BLaER1 treated with 17β-estradiol and CSF1 and Interleukin-3, amounts not matched to agents 10 nM and 100 nM (cell line): Measurements from ENCODE around the gene DDX41.

Experiments
- H3K27ac ChIP-seq, 11 experiments: shearing (Covaris generic); formaldehyde crosslinking; 2 replicates each; pipeline ENCODE4 v1.8.1; 2022
- H3K27me3 ChIP-seq, 11 experiments: shearing (Covaris generic); formaldehyde crosslinking; 2 replicates each; pipeline ENCODE4 v1.8.1; 2022
- H3K36me3 ChIP-seq, 11 experiments: shearing (Covaris generic); formaldehyde crosslinking; 2 replicates each; pipeline ENCODE4 v1.8.1; 2022
- H3K4me1 ChIP-seq, 10 experiments: shearing (Covaris generic); formaldehyde crosslinking; 2 replicates each; pipeline ENCODE4 v1.8.1; 2022
- H3K4me2 ChIP-seq, 11 experiments: shearing (Covaris generic); formaldehyde crosslinking; 2 replicates each; pipeline ENCODE4 v1.8.1; 2022
- H3K4me3 ChIP-seq, 10 experiments: shearing (Covaris generic); formaldehyde crosslinking; 2 replicates each; pipeline ENCODE4 v1.8.1; 2022
- H3K9ac ChIP-seq, 11 experiments: shearing (Covaris generic); formaldehyde crosslinking; 2 replicates each; pipeline ENCODE4 v1.8.1; 2022
- H3K9me3 ChIP-seq, 11 experiments: shearing (Covaris generic); formaldehyde crosslinking; replicated peaks in 1 of 11; 2 replicates each; pipeline ENCODE4 v1.8.1; 2022
- H4K20me1 ChIP-seq, 11 experiments: shearing (Covaris generic); formaldehyde crosslinking; 2 replicates each; pipeline ENCODE4 v1.8.1; 2022
- Cebpa-rat ChIP-seq, 11 experiments: shearing (Covaris generic); IDR thresholded peaks; 2 replicates each; pipeline ENCODE4 v1.8.1; 2022

DDX41 gene

DNA sequence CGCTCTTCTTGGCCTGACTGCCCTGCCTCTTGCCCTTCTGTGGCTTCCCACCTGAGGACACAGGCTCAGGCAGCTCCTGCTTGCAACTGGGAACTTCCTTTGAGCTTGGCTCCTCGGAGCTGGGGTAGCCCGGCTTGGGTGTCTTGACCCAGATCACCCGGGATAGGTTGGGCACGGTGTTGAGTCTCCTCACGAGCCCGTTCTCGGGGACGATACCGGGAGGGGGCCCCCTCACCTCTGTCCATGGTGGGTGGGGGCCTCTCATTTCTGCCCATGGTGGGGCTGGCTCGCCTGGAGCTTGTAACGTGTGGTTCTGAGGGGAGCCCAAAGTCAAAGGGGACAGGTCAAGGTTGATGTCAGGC, 7.8 kb upstream of the DDX41 start:
- H3K36me3 ChIP-seq: peaks cover 90 to 99% (median 98%) of the 10 kb centered on the region in 11 experiments
- no peaks in the 10 kb centered on the region for H3K27me3 ChIP-seq
- H3K27ac ChIP-seq: peak overlapping the region in 1 of 11 experiments; percentile 44; a peak in 4 of 22 replicates
- H3K4me2 ChIP-seq: no peak overlapping the region
- H3K4me1 ChIP-seq: peaks cover 19 to 36% (median 30%) of the 10 kb centered on the region in 10 experiments
- peaks cover 19 to 85% (median 36%) of the 10 kb centered on the region in 11 experiments; a peak in 13 of 22 replicates for H4K20me1 ChIP-seq
- no peaks in the 10 kb centered on the region for H3K9me3 ChIP-seq
- no peak overlapping the region for H3K4me3 ChIP-seq
- H3K9ac ChIP-seq: no peak overlapping the region
- TF ChIP-seq Cebpa-rat (IDR thresholded peaks at IDR 0.05): no peak

DNA sequence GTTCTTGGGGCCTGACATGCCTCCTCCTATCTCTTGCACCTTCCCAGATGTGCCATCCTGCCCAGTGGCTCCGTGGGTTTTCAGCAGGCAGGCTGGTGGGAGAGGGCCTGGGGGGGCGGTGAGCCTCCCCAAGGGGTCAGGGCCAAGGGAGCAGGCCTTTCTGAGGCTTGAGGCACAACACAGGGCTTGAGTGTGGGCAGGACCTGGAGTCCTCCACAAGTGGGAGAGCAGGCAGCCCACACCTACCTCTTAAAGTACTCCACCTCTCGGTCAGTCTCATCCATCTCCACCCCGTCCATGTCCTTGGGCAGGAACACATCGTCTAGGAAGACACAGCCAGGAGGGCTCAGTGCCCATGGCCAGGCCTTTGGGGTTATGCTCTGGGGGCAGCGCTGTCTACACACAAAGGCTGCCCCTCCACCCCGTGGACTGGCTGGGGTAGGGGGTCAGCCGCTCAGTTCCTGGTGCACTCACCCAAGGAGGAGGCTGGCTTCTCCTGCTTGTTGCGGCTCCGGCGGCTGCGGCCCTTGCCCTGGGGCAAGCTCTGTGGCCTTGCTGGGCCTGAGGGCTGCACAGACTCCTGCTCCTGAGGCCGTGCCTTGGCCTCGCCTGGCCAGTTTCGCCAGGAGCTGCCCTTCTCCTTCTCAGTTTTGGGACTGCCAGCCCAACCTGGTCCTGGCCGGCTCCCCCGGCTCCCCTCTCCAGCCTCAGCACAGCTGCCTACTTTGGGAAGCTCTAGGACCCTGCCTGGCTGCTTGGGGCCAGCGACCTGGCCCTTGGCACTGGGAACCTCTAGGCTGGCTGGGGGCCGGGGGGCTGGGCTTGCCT, 7.2 kb upstream of the DDX41 start:
- TF ChIP-seq Cebpa-rat (IDR thresholded peaks at IDR 0.05): no peak
- peak overlapping the region in 1 of 11 experiments; percentile 44; a peak in 4 of 22 replicates for H3K27ac ChIP-seq
- no peaks in the 10 kb centered on the region for H3K27me3 ChIP-seq
- no peak overlapping the region for H3K9ac ChIP-seq
- peaks cover 25 to 42% (median 36%) of the 10 kb centered on the region in 10 experiments for H3K4me1 ChIP-seq
- peaks cover 90 to 99% (median 98%) of the 10 kb centered on the region in 11 experiments for H3K36me3 ChIP-seq
- no peak overlapping the region for H3K4me2 ChIP-seq
- H3K9me3 ChIP-seq: no peaks in the 10 kb centered on the region
- H4K20me1 ChIP-seq: peaks cover 13 to 79% (median 32%) of the 10 kb centered on the region in 11 experiments; a peak in 13 of 22 replicates
- H3K4me3 ChIP-seq: no peak overlapping the region

DNA sequence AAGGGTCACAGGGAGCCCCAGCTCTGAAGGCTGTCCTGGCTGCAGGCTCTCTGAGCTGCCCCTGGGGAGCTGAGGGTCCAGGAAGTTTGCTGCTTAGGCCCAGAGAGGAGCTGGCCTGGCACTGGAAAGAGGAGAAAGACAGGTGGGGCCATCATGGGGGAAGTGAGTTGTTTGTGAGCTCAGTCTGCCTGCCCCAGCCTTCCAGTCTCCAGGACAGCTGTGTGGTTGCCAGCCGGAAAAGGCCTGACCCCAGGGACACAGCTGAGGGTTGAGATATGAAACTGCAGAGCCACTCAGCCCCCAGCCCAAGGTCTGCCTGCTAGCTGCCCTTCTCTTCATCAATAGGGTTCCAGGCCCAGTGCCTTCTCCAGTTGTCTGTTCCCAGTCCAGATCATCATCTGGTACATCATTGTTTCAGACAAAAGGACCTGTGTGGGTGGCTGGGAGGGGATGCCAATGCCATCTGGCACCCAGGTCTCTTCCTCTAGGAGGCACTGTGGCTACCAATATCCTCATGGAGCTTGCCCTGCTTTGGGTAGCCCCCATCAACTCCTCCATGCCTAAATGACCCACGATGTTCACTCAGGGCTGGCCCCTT, 4.3 kb upstream of the DDX41 start:
- Histone ChIP-seq H3K4me1 (peaks cover 29 to 47% (median 40%) of the 10 kb centered on the region in 10 experiments), H3K4me2 (peak overlapping the region; percentile 23 to 92 (median 83); a peak in 21 of 22 replicates), H3K9me3 (no peaks in the 10 kb centered on the region), H4K20me1 (peaks cover 6 to 57% (median 25%) of the 10 kb centered on the region in 11 experiments; a peak in 13 of 22 replicates), H3K27ac (peak overlapping the region in 10 of 11 experiments; percentile 16 to 86 (median 74); a peak in 19 of 22 replicates), H3K27me3 (no peaks in the 10 kb centered on the region), H3K4me3 (peak overlapping the region in 5 of 10 experiments; percentile 24 to 41 (median 35); a peak in 9 of 20 replicates), H3K9ac (peak overlapping the region; percentile 38 to 78 (median 64); a peak in 19 of 22 replicates), H3K36me3 (peaks cover 63 to 73% (median 71%) of the 10 kb centered on the region in 11 experiments)
- TF ChIP-seq Cebpa-rat (IDR thresholded peaks at IDR 0.05): no peak

DNA sequence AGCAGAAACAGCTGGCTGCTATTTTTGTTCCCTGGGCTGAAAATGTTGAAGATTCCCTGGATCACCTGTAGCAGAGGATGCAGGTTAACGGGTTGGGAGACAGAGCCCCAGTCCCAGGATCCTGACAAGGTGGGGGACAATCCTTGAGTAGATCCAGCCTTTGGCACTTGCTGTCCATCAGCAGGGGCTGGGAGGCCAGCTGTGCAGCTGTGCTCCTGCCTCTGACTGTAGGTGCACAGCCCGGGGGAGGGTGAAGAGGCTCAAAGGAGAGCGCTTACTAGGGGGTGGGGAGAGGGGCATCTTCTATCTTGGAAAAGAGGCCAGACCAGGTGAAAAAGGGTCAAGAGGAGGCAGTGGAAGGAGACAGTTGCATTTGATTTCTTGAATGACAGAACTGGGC, 3.5 kb upstream of the DDX41 start:
- Histone ChIP-seq H3K27ac (peak overlapping the region in 10 of 11 experiments; percentile 16 to 86 (median 74); a peak in 19 of 22 replicates), H3K4me1 (peaks cover 36 to 54% (median 47%) of the 10 kb centered on the region in 10 experiments), H4K20me1 (peaks cover 2 to 57% (median 21%) of the 10 kb centered on the region in 11 experiments; a peak in 13 of 22 replicates), H3K36me3 (peaks cover 63 to 73% (median 71%) of the 10 kb centered on the region in 11 experiments), H3K9ac (peak overlapping the region in 10 of 11 experiments; percentile 38 to 78 (median 64); a peak in 16 of 22 replicates), H3K9me3 (no peaks in the 10 kb centered on the region), H3K4me2 (peak overlapping the region in 10 of 11 experiments; percentile 74 to 92 (median 83); a peak in 19 of 22 replicates), H3K27me3 (no peaks in the 10 kb centered on the region), H3K4me3 (peak overlapping the region in 2 of 10 experiments; percentile 37 to 41; a peak in 3 of 20 replicates)
- no peak for TF ChIP-seq Cebpa-rat (IDR thresholded peaks at IDR 0.05)

DNA sequence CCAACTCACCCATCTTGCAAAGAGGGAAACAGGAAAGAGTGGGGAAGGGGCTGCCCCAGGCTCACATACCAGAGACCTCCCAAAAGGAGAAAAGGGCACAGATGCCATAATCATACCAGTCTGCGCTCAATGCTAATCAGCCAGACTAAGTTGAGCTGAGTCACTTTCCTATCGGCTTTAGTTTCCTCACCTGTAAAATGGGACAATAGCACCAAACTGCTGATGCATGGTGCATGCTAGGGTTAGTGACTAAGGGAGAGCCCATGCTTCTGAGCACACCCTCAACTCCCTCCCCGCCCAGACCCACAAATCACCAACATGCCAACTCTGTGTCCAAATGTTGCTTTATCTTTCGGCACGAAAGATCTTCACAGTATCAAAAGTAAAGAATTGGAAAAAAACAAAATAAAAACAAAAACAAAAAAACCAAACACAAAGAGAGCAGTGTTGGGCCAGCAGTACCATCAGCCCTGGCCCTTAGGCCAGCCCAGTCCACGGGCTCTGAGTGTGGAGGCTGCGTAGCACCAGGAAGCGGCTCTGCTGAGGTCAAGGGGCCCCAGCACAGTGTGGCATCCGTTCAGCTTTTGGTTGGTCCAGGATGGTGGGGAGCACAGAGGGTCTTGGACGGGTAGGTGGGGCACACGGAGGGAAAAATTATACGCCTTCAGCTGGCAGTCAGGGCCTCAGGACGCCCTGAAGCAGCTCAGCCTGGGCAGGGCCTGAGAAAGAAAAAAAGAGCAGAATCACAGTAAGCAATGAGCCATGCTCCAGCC, 2.9 kb upstream of the DDX41 start:
- Histone ChIP-seq H3K9ac (peak overlapping the region; percentile 4 to 78 (median 64); a peak in 18 of 22 replicates), H3K4me1 (peaks cover 43 to 61% (median 53%) of the 10 kb centered on the region in 10 experiments), H3K4me3 (peak overlapping the region in 5 of 10 experiments; percentile 13 to 39 (median 24); a peak in 6 of 20 replicates), H3K27ac (peak overlapping the region in 9 of 11 experiments; percentile 50 to 86 (median 76); a peak in 17 of 22 replicates), H3K27me3 (no peaks in the 10 kb centered on the region), H3K4me2 (peak overlapping the region; percentile 56 to 92 (median 83)), H4K20me1 (peaks cover 0 to 57% (median 19%) of the 10 kb centered on the region in 11 experiments; a peak in 14 of 22 replicates), H3K36me3 (peaks cover 63 to 73% (median 71%) of the 10 kb centered on the region in 11 experiments), H3K9me3 (no peaks in the 10 kb centered on the region)
- TF ChIP-seq Cebpa-rat (IDR thresholded peaks at IDR 0.05): no peak

DNA sequence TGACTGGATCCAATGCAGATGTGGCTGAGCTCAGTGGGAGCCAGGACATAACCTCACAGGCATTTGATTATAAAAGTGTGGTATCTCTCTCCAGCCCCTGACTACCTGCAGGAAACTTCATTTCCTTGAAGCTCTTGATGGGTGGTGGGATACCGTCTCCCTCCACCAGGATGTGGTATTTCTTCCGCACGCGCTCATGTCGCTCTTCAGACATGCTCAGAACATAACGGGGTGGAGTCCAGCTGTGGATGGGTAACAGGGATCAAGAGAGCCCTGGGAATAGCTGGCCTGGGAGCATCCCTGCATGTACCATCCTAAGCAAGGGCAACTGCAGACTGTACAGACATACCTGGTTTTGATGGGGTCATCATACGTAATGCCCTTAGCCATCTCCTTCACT, 1.2 kb downstream of the DDX41 start:
- H3K36me3 ChIP-seq: peaks cover 64 to 73% (median 68%) of the 10 kb centered on the region in 11 experiments
- H3K27me3 ChIP-seq: no peaks in the 10 kb centered on the region
- H3K9me3 ChIP-seq: no peaks in the 10 kb centered on the region
- peak overlapping the region in 10 of 11 experiments; percentile 72 to 100 (median 97); a peak in 20 of 22 replicates for H3K27ac ChIP-seq
- H3K4me3 ChIP-seq: peak overlapping the region; percentile 81 to 97 (median 86)
- H3K4me1 ChIP-seq: peaks cover 56 to 76% (median 74%) of the 10 kb centered on the region in 10 experiments
- H3K4me2 ChIP-seq: peak overlapping the region; percentile 86 to 100 (median 99)
- TF ChIP-seq Cebpa-rat (IDR thresholded peaks at IDR 0.05): no peak
- H3K9ac ChIP-seq: peak overlapping the region; percentile 89 to 100 (median 95)
- H4K20me1 ChIP-seq: peaks cover 0 to 40% (median 6%) of the 10 kb centered on the region in 11 experiments; a peak in 12 of 22 replicates

DNA sequence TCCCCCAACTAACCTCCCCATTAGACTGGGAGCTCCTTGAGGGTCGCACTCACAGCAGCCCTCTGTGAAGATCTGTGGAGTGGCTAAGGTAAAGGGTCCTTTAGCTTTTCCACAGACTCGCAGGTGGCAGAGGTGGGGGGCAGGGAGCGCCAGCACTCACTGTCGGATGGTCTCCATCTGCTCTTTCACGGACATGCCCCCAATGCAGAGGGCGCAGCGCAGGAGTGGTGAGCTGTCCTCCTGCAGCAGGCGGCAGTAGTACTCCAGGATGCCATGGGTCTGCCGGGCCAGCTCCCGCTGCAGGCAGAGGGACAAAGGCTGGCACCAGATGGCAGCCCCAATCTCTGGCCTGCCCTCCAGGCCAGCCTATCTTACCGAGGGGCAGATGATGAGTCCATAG, 2.2 kb downstream of the DDX41 start:
- Histone ChIP-seq H3K9ac (peak overlapping the region; percentile 25 to 100 (median 95); a peak in 20 of 22 replicates), H3K27ac (peak overlapping the region in 9 of 11 experiments; percentile 82 to 100 (median 99); a peak in 16 of 22 replicates), H3K9me3 (no peaks in the 10 kb centered on the region), H3K4me3 (peak overlapping the region in 5 of 10 experiments; percentile 81 to 97 (median 86); a peak in 7 of 20 replicates), H3K27me3 (no peaks in the 10 kb centered on the region), H4K20me1 (peaks cover 0 to 31% (median 5%) of the 10 kb centered on the region in 11 experiments; a peak in 9 of 22 replicates), H3K4me1 (peaks cover 63 to 75% (median 72%) of the 10 kb centered on the region in 10 experiments), H3K4me2 (peak overlapping the region; percentile 86 to 100 (median 99)), H3K36me3 (peaks cover 53 to 66% (median 58%) of the 10 kb centered on the region in 11 experiments)
- no peak for TF ChIP-seq Cebpa-rat (IDR thresholded peaks at IDR 0.05)

DNA sequence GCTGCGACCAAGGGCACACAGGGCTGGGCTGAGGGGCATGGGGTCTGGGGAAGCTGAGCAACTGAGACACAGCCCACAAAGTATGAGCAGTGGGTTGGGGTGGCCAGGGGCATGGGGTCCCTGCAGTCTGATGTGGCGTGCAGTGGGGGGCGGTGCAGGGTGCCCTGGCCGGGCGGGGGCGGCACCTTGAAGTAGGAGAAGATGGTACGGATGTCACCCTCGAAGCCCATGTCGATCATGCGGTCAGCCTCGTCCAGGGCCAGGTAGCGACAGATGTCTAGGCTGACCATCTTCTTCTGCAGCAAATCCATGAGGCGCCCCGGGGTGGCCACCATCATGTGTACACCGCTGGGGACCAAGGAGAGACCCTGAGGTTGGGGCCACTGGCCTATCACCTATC, 3.3 kb downstream of the DDX41 start:
- H3K4me1 ChIP-seq: peaks cover 54 to 70% (median 64%) of the 10 kb centered on the region in 10 experiments

More for the DNA sequence above, 3.3 kb downstream of the DDX41 start:
- no peak for TF ChIP-seq Cebpa-rat (IDR thresholded peaks at IDR 0.05)
- Histone ChIP-seq H3K36me3 (peaks cover 48 to 61% (median 51%) of the 10 kb centered on the region in 11 experiments), H3K4me3 (no peak overlapping the region), H4K20me1 (peaks cover 0 to 31% (median 5%) of the 10 kb centered on the region in 11 experiments; a peak in 13 of 22 replicates), H3K9me3 (no peaks in the 10 kb centered on the region), H3K4me2 (peak overlapping the region in 7 of 11 experiments; percentile 86 to 100 (median 98); a peak in 11 of 22 replicates), H3K27me3 (no peaks in the 10 kb centered on the region), H3K27ac (peak overlapping the region in 10 of 11 experiments; percentile 22 to 100 (median 98); a peak in 16 of 22 replicates), H3K9ac (peak overlapping the region; percentile 15 to 100 (median 95); a peak in 17 of 22 replicates)
